Transverse colon (tissue), 4 donors: ENCODE data around the gene RBM19. TPM values are rescaled to one million over a fixed set of nuclear protein-coding genes. Genes with fewer than 3 reads are reported as not detected.

ENCODE experiments used
- DNase-seq: peaks from one replicate; pipeline ENCODE4 v3.0.0-alpha.2; 2019
- H3K27ac ChIP-seq, 4 donors: fragments of 200-600 bp; sonication (generic); 2 replicates each; pipeline ENCODE4 v1.5.1; 2016 to 2018; ENCODE audit warnings: inconsistent platforms in 4 of 4
- H3K27me3 ChIP-seq: fragments of 200-600 bp; sonication (generic); 2 replicates; pipeline ENCODE4 v1.5.1; 2017; ENCODE audit warnings: inconsistent platforms
- H3K36me3 ChIP-seq, 4 donors: fragments of 200-600 bp; sonication (generic); 2 replicates each; pipeline ENCODE4 v1.5.1; 2017 to 2019; ENCODE audit warnings: inconsistent platforms in 4 of 4
- H3K4me1 ChIP-seq, 4 donors: fragments of 200-600 bp; sonication (generic); 2 replicates each; pipeline ENCODE4 v1.5.1; 2017 to 2020; ENCODE audit warnings: inconsistent platforms in 4 of 4
- H3K4me3 ChIP-seq, 4 donors: fragments of 200-600 bp; sonication (generic); 1 replicate in 1 of 4; 2 replicates in 3 of 4; pipeline versions ENCODE4 v1.5.1 to v1.6.1; 2017 to 2019; ENCODE audit warnings: inconsistent platforms in 4 of 4
- H3K9me3 ChIP-seq, 2 donors: fragments of 200-600 bp; sonication (generic); 2 replicates each; pipeline ENCODE4 v1.5.1; 2017 to 2019; ENCODE audit warnings: inconsistent platforms in 2 of 2
- EP300 ChIP-seq: sonication (generic); formaldehyde crosslinking; IDR thresholded peaks from one replicate; pipeline ENCODE4 v1.6.1; 2017; ENCODE audit warnings: antibody characterized with exemption, low read depth
- POLR2A ChIP-seq: fragments of 450-650 bp; IDR thresholded peaks from one replicate; pipeline ENCODE4 v1.6.1; 2016; ENCODE audit warnings: antibody characterized with exemption, mild to moderate bottlenecking, moderate library complexity
- POLR2AphosphoS5 ChIP-seq, 3 donors: sonication (generic); formaldehyde crosslinking; IDR thresholded peaks; one replicate each; pipeline ENCODE4 v1.6.1; 2016; ENCODE audit warnings: antibody characterized with exemption in 3 of 3
- WGBS, 2 donors: methylation state at CpG; one replicate each; pipeline ENCODE4 v1.1.5; 2018; ENCODE audit warnings: low coverage in 1 of 2; 5-methylcytosine and 5-hydroxymethylcytosine counted together
- in situ Hi-C, 4 donors: fragments of 200-750 bp; cut with MboI; loops; one replicate each; pipeline versions ENCODE4 v1.15.0 to v1.15.1; 2017; ENCODE audit warnings: low sequenced_read_pairs in 3 of 4, low pct_ligation_motif_present in 1 of 4, low pct_unique_long_range_greater_than_20kb in 1 of 4
- intact Hi-C: fragments of 100-400 bp; cut with DNase I; formaldehyde crosslinking; loops from one replicate; pipeline ENCODE4 v1.15.1; 2023; ENCODE audit warnings: low total_unique reads
- total RNA-seq, 4 donors: library from RNA; depleted of rRNA; stranded (reverse); fragments of >200 nt; gene quantifications; one replicate each; pipeline ENCODE4 v1.1.0, GENCODE V29; 2016
- TF ChIP-seq, protein P1 (sequence below), 5 experiments: fragments of 200-600 bp in 3 of 5; fragments of 450-650 bp in 2 of 5; sonication (generic) in 3 of 5; IDR thresholded peaks; 1 replicate in 2 of 5; 2 replicates in 3 of 5; pipeline ENCODE4 v1.5.1; 2016 to 2017; ENCODE audit warnings: antibody characterized with exemption in 5 of 5, inconsistent platforms in 3 of 5, mild to moderate bottlenecking in 2 of 5, moderate library complexity in 1 of 5

The RBM19 gene
- total RNA-seq, 4 donors from 2014 or later, result 24.3 to 96.1 (median 28.7) TPM

DNA sequence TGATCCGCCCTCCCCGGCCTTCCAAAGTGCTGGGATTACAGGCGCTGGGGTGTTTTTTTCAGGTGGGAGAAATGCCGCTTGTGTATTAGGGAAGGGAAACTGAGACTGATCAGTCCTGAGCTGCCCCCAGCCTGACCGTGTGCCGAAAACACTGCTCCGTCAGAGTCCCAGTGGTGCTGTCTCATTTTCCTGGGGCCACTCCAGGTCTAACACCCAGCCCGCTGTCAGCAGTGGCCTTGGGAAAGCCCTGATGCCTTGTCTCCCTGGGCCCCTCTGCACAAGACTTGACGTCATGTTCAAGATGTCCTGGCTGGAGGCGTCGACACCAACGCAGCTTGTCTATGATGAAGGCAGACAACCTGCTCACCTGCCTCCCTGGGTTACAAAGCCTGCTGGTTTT, 165.9 kb downstream of the RBM19 start:
- no peak overlapping the region for H3K27ac ChIP-seq
- no peaks in the 10 kb centered on the region for H3K9me3 ChIP-seq
- no peak for DNase-seq
- no peaks in the 10 kb centered on the region for H3K4me1 ChIP-seq
- in situ Hi-C loops (no loop called here), intact Hi-C loops (no loop called here)
- TF ChIP-seq, protein P1, sequence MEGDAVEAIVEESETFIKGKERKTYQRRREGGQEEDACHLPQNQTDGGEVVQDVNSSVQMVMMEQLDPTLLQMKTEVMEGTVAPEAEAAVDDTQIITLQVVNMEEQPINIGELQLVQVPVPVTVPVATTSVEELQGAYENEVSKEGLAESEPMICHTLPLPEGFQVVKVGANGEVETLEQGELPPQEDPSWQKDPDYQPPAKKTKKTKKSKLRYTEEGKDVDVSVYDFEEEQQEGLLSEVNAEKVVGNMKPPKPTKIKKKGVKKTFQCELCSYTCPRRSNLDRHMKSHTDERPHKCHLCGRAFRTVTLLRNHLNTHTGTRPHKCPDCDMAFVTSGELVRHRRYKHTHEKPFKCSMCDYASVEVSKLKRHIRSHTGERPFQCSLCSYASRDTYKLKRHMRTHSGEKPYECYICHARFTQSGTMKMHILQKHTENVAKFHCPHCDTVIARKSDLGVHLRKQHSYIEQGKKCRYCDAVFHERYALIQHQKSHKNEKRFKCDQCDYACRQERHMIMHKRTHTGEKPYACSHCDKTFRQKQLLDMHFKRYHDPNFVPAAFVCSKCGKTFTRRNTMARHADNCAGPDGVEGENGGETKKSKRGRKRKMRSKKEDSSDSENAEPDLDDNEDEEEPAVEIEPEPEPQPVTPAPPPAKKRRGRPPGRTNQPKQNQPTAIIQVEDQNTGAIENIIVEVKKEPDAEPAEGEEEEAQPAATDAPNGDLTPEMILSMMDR (IDR thresholded peaks at IDR 0.05), result no peak
- TF ChIP-seq POLR2A (no peak), EP300 (no peak), POLR2AphosphoS5 (IDR thresholded peaks at IDR 0.05) (no peak)
- 80 to 90% methylated on average over 1 to 12 of the region's 12 CpGs for WGBS, 2 donors
- H3K4me3 ChIP-seq, result no peak overlapping the region
- H3K36me3 ChIP-seq, result no peaks in the 10 kb centered on the region
- no peaks in the 10 kb centered on the region for H3K27me3 ChIP-seq

DNA sequence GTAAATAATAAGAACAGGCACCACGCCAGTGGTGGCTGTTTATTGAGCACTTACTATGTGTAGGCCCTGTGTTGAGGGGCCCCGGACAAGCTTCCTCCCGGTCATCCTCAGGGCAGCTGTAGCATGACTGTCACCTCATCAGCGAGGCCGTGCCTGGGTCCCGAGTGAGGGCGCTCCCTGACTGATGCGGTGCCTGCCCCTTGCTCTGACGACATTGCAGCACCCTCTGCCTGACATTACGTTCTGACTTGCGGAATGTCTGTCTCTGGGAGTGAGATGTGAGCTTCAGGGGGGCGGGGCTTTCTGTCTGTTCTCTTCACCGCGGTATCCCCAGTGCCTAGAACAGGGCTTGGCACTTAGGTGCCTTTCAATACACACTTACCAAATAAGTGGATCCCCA, 167.6 kb downstream of the RBM19 start:
- H3K4me3 ChIP-seq, result no peak overlapping the region
- H3K27ac ChIP-seq, result no peak overlapping the region
- intact Hi-C loops (no loop called here), in situ Hi-C loops (no loop called here)
- H3K36me3 ChIP-seq, result no peaks in the 10 kb centered on the region
- H3K27me3 ChIP-seq, result no peaks in the 10 kb centered on the region
- TF ChIP-seq EP300 (no peak), POLR2AphosphoS5 (IDR thresholded peaks at IDR 0.05) (no peak)
- TF ChIP-seq, protein P1 (IDR thresholded peaks at IDR 0.05), result no peak
- WGBS, 2 donors, result 79 to 100% methylated on average over 1 to 14 of the region's 14 CpGs
- H3K9me3 ChIP-seq, result no peaks in the 10 kb centered on the region
- no peak for DNase-seq
- no peaks in the 10 kb centered on the region for H3K4me1 ChIP-seq

DNA sequence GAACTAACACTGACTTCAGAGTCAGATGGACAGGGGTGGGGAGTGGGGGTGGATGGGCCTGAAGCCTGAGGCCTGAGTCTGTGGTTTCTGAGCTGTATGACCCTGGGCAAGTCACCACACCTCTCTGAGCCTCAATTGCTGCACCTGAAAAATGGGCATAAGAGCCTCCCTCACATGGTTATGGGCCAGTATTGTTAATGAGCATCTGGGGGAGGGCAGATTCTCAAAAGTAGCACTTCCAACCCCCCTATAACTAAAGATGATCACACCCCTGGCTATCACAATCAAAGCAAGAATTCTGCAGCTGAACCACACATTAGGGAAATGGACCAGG, 168.6 kb downstream of the RBM19 start:
- Histone ChIP-seq H3K4me3 (no peak overlapping the region), H3K9me3 (no peaks in the 10 kb centered on the region), H3K27me3 (no peaks in the 10 kb centered on the region), H3K27ac (no peak overlapping the region), H3K4me1 (no peaks in the 10 kb centered on the region), H3K36me3 (no peaks in the 10 kb centered on the region)
- in situ Hi-C loops, result no loop called here
- TF ChIP-seq EP300 (no peak), POLR2AphosphoS5 (IDR thresholded peaks at IDR 0.05) (no peak), POLR2A (no peak)
- TF ChIP-seq, protein P1 (IDR thresholded peaks at IDR 0.05), result no peak
- DNase-seq, result no peak
- intact Hi-C loops, result no loop called here

DNA sequence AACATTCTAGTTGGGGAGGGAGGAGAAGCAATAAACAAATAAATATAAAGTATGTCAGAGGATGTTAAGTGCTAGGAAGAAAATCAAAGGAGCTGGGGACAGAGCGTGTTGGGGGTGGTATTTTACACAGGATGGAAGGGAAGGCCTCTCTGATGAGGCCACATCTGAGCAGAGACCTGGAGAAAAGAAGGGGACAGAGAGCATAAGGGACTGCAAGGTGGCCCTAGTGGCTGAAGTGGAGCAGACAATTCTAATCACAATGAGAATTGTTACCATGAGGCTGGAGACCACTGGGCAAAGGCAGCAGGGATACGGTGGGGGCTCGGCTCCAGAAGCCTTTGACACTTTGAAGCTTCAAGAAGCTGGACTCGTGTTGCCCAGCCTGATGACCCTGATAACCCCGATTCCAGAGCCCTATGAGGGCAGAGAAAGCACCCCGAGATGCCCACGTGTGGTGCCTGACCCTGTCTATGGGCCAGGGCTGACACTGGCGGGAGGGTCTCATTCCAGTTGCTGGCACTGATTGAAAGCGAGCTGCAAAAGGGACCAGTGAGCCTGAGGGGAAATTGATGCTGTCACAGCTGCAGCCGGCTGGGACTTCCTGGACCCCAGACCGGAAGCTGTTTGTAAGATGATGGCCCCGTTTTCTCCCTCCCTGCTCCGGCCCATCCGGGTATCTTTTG, 169.1 kb downstream of the RBM19 start:
- H3K4me1 ChIP-seq, result no peaks in the 10 kb centered on the region
- in situ Hi-C loops, result no loop called here
- H3K27me3 ChIP-seq, result no peaks in the 10 kb centered on the region
- no peak for TF ChIP-seq POLR2AphosphoS5 (IDR thresholded peaks at IDR 0.05)
- TF ChIP-seq EP300, result no peak
- TF ChIP-seq, protein P1 (IDR thresholded peaks at IDR 0.05), result no peak
- TF ChIP-seq POLR2A, result no peak
- H3K4me3 ChIP-seq, result no peak overlapping the region
- DNase-seq, result no peak
- H3K9me3 ChIP-seq, result no peaks in the 10 kb centered on the region
- WGBS, 2 donors, result 64 to 71% methylated on average over 3 to 14 of the region's 14 CpGs
- intact Hi-C loops, result no loop called here
- H3K27ac ChIP-seq, result no peak overlapping the region
- no peaks in the 10 kb centered on the region for H3K36me3 ChIP-seq
